GM18526 (cell line): ENCODE results near the gene TLR9.
A peak's percentile ranks its signal among the peaks of the same experiment; 100 is the strongest.

Experiments
- POLR2A ChIP-seq: IDR thresholded peaks from 3 replicates; pipeline ENCODE4 v1.6.1; 2011; ENCODE audit not compliant: insufficient read length; ENCODE audit errors: extremely low read depth

Gene TLR9

GRCh38 chr3:52225452-52226228, at the start of gene TLR9:
Gene TLR9 (minus strand): TSS chr3:52225645. CDS start chr3:52225529, 116 bp downstream.
- TF ChIP-seq POLR2A: peak; percentile 80

- TF ChIP-seq POLR2A: no peak
These were observed 47.4 kb upstream of the TLR9 start for GRCh38 chr3:52272831-52273230.

- TF ChIP-seq POLR2A: no peak
These were observed 44.9 kb upstream of the TLR9 start for GRCh38 chr3:52270252-52270754.

- no peak for TF ChIP-seq POLR2A
These were observed 44.3 kb upstream of the TLR9 start for GRCh38 chr3:52269776-52270175.

- TF ChIP-seq POLR2A: no peak
These were observed 42.6 kb upstream of the TLR9 start for GRCh38 chr3:52268036-52268435.

GRCh38 chr3:52265387-52265786, 39.9 kb upstream of the TLR9 start:
- TF ChIP-seq POLR2A: no peak

- TF ChIP-seq POLR2A: no peak
These were observed 37.0 kb upstream of the TLR9 start for GRCh38 chr3:52262447-52262846.

GRCh38 chr3:52259448-52259847, 34.0 kb upstream of the TLR9 start:
- TF ChIP-seq POLR2A: no peak

- no peak for TF ChIP-seq POLR2A
These were observed 33.6 kb upstream of the TLR9 start for GRCh38 chr3:52259035-52259434.

- TF ChIP-seq POLR2A: no peak
These were observed 32.5 kb upstream of the TLR9 start for GRCh38 chr3:52257911-52258310.

- no peak for TF ChIP-seq POLR2A
These were observed 31.2 kb upstream of the TLR9 start for GRCh38 chr3:52256622-52257021.

- no peak for TF ChIP-seq POLR2A
These were observed 30.7 kb upstream of the TLR9 start for GRCh38 chr3:52256159-52256558.

- TF ChIP-seq POLR2A: no peak
These were observed 29.2 kb upstream of the TLR9 start for GRCh38 chr3:52254608-52255007.

GRCh38 chr3:52253314-52254304, 28.2 kb upstream of the TLR9 start:
- TF ChIP-seq POLR2A: peak; percentile 21

GRCh38 chr3:52250122-52250521, 24.7 kb upstream of the TLR9 start:
- no peak for TF ChIP-seq POLR2A

- TF ChIP-seq POLR2A: no peak
These were observed 24.2 kb upstream of the TLR9 start for GRCh38 chr3:52249683-52250082.

GRCh38 chr3:52248816-52249547, 23.5 kb upstream of the TLR9 start:
- no peak for TF ChIP-seq POLR2A
